ENCODE data around the gene COL6A3. TPM values are rescaled to one million over a fixed set of nuclear protein-coding genes. Genes with fewer than 3 reads are reported as not detected.

Gene COL6A3
- polyA plus RNA-seq, 1 of the 3 experiments (the other 2 are of a cell fraction): 18.5 TPM

DNA sequence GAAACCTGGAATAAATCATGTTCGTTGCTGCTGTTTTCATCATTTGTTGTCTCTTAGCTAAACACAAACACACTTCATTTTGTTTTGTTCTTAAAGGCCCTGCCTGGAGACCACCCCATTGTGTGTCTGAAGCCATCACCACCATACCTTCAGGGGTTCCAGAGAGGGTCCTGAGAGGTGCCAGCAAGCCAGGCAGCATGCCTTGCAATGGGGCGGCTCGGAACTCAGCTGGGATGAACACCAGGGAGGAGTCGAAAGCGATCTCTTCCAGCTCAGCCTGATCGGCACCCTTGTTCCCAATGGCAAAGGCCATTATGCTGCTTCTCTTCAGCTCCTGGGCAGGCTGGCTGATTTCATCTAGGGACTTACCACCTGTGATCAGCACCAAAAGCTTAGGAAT, 33.2 kb downstream of the COL6A3 start (continued):
- TF ChIP-seq, protein P1, sequence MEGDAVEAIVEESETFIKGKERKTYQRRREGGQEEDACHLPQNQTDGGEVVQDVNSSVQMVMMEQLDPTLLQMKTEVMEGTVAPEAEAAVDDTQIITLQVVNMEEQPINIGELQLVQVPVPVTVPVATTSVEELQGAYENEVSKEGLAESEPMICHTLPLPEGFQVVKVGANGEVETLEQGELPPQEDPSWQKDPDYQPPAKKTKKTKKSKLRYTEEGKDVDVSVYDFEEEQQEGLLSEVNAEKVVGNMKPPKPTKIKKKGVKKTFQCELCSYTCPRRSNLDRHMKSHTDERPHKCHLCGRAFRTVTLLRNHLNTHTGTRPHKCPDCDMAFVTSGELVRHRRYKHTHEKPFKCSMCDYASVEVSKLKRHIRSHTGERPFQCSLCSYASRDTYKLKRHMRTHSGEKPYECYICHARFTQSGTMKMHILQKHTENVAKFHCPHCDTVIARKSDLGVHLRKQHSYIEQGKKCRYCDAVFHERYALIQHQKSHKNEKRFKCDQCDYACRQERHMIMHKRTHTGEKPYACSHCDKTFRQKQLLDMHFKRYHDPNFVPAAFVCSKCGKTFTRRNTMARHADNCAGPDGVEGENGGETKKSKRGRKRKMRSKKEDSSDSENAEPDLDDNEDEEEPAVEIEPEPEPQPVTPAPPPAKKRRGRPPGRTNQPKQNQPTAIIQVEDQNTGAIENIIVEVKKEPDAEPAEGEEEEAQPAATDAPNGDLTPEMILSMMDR (IDR thresholded peaks at IDR 0.05): no peak
- TF ChIP-seq CHD2 (IDR thresholded peaks at IDR 0.05; ENCODE audit: low read length, partially characterized antibody) (no peak), TCF12 (IDR thresholded peaks at IDR 0.05) (no peak)

DNA sequence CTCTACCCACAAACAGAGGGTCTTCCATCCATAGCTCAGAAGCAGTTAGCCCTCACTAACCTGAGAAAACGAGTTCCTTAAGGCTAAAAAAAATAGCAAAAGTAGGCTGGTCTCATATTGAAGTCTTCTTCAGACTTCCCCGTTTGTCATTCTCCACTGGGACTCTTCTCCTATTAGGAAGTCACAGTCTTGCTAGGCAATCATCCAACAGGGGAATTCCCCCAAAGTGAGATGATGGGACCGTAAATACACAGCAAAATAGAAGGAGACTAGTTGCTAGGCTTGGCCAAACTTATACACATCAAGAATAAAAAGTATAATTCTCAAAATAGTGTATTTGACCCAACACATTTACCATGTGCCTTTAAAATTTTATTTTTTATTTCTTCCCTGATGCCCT, 34.3 kb downstream of the COL6A3 start:
- Histone ChIP-seq H3K4me1 (ENCODE audit: control insufficient read depth in 1 of 2, insufficient read depth in 2 of 2, low read depth in 1 of 2, low read length in 1 of 2) (no peaks in the 10 kb centered on the region), H3K9me2 (no peaks in the 10 kb centered on the region), H3K9me3 (no peaks in the 10 kb centered on the region), H2AFZ (ENCODE audit: low read depth) (no peak overlapping the region), H3K27me3 (ENCODE audit: insufficient read depth) (no peaks in the 10 kb centered on the region), H3F3A (replicated peaks; ENCODE audit: insufficient read depth) (no peaks in the 10 kb centered on the region), H3K9ac (no peak overlapping the region), H3K36me3 (replicated peaks in 1 of 2; ENCODE audit: control insufficient read depth in 1 of 2, insufficient read depth in 2 of 2, low read length in 1 of 2) (peaks cover 0 to 24% of the 10 kb centered on the region in 2 experiments), H3K4me2 (no peak overlapping the region), H3K27ac (ENCODE audit: low read depth in 2 of 2, low read length in 1 of 2) (no peak overlapping the region), H3K79me2 (ENCODE audit: insufficient read depth) (no peaks in the 10 kb centered on the region), H4K20me1 (ENCODE audit: insufficient read depth) (no peaks in the 10 kb centered on the region), H3K4me3 (ENCODE audit: low read depth in 2 of 2, low read length in 1 of 2) (no peak overlapping the region)
- no peak for TF ChIP-seq RAD21 (IDR thresholded peaks at IDR 0.05; ENCODE audit: low read length)
- no peak for DNase-seq
- CTCF ChIA-PET: interaction anchor here (1.3 kb wide), 1 partner anchor 42 kb away, joined by 3 read pairs; no protein-coding TSS in a partner anchor
- 41% methylated on average over 3 of the region's 3 CpGs for WGBS (ENCODE audit: low lambda C conversion rate)
- POLR2A ChIA-PET: no interaction called here

- CTCF ChIA-PET: no interaction called here
These were observed 35.3 kb downstream of the COL6A3 start for GRCh38 chr2:237378650-237379049.

More at GRCh38 chr2:237378650-237379049, 35.3 kb downstream of the COL6A3 start:
- Histone ChIP-seq H3K9ac (no peak overlapping the region), H3K36me3 (replicated peaks in 1 of 2; ENCODE audit: control insufficient read depth in 1 of 2, insufficient read depth in 2 of 2, low read length in 1 of 2) (peaks cover 0 to 24% of the 10 kb centered on the region in 2 experiments), H4K20me1 (ENCODE audit: insufficient read depth) (no peaks in the 10 kb centered on the region), H3K9me2 (no peaks in the 10 kb centered on the region), H3K27ac (ENCODE audit: low read depth in 2 of 2, low read length in 1 of 2) (no peak overlapping the region), H2AFZ (ENCODE audit: low read depth) (no peak overlapping the region), H3K4me3 (ENCODE audit: low read depth in 2 of 2, low read length in 1 of 2) (no peak overlapping the region), H3K4me2 (no peak overlapping the region), H3F3A (replicated peaks; ENCODE audit: insufficient read depth) (no peaks in the 10 kb centered on the region), H3K4me1 (ENCODE audit: control insufficient read depth in 1 of 2, insufficient read depth in 2 of 2, low read depth in 1 of 2, low read length in 1 of 2) (no peaks in the 10 kb centered on the region), H3K9me3 (no peaks in the 10 kb centered on the region), H3K79me2 (ENCODE audit: insufficient read depth) (no peaks in the 10 kb centered on the region), H3K27me3 (ENCODE audit: insufficient read depth) (no peaks in the 10 kb centered on the region)
- TF ChIP-seq NFIC (IDR thresholded peaks at IDR 0.05; ENCODE audit: borderline replicate concordance) (no peak), CHD2 (IDR thresholded peaks at IDR 0.05; ENCODE audit: low read length, partially characterized antibody) (no peak), FOXM1 (IDR thresholded peaks at IDR 0.05; ENCODE audit: low read depth) (no peak), EZH2phosphoT487 (IDR thresholded peaks at IDR 0.05; ENCODE audit: borderline replicate concordance, low read depth) (no peak), EP300 (IDR thresholded peaks at IDR 0.05; ENCODE audit: borderline replicate concordance in 1 of 2, low read depth in 1 of 2, low read length in 1 of 2) (no peak), JUND (IDR thresholded peaks at IDR 0.05) (no peak), GATA2 (CRISPR knock-in tag; IDR thresholded peaks at IDR 0.05) (no peak)
- TF ChIP-seq, protein P1 (IDR thresholded peaks at IDR 0.05): no peak
- TF ChIP-seq, protein P2, sequence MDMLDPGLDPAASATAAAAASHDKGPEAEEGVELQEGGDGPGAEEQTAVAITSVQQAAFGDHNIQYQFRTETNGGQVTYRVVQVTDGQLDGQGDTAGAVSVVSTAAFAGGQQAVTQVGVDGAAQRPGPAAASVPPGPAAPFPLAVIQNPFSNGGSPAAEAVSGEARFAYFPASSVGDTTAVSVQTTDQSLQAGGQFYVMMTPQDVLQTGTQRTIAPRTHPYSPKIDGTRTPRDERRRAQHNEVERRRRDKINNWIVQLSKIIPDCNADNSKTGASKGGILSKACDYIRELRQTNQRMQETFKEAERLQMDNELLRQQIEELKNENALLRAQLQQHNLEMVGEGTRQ (IDR thresholded peaks at IDR 0.05; ENCODE audit: borderline replicate concordance, low read depth, low read length): no peak
- POLR2A ChIA-PET: no interaction called here
- no peak for DNase-seq
- 94% methylated on average over 11 of the region's 11 CpGs for WGBS (ENCODE audit: low lambda C conversion rate)

Data from SK-N-SH (cell line).